Calu3 (cell line): ENCODE results near the gene APBA1. TPM values are rescaled to one million over a fixed set of nuclear protein-coding genes. Genes with fewer than 3 reads are reported as not detected.

Experiments
- BruUV-seq: library from RNA; stranded (reverse); fragments of 400-500 nt; replicated peaks from 2 replicates; lab custom pipeline; 2021; lab: Mats Ljungman, UMichigan
- CTCF ChIA-PET: fragments of 300-600 bp; sonication (Branson Sonifier 250); formaldehyde crosslinking; loops from one replicate; lab custom pipeline; 2022; ENCODE audit warnings: antibody characterized with exemption; lab: Charles Lee
- DNase-seq: peaks from one replicate; pipeline ENCODE4 v3.0.0; 2022
- H3K27ac Mint-ChIP-seq: one replicate; pipeline ENCODE4 v1.8.0; 2022; ENCODE audit warnings: mixed read lengths; ENCODE audit not compliant: unreplicated experiment
- H3K27me3 Mint-ChIP-seq: one replicate; pipeline ENCODE4 v1.8.0; 2022; ENCODE audit warnings: mixed read lengths; ENCODE audit not compliant: unreplicated experiment
- H3K36me3 Mint-ChIP-seq: one replicate; pipeline ENCODE4 v1.8.0; 2022; ENCODE audit warnings: mild to moderate bottlenecking, moderate library complexity, mixed read lengths; ENCODE audit not compliant: insufficient read depth, unreplicated experiment
- H3K4me1 Mint-ChIP-seq: one replicate; pipeline ENCODE4 v1.8.0; 2022; ENCODE audit warnings: mild to moderate bottlenecking, low read depth, mixed read lengths; ENCODE audit not compliant: unreplicated experiment
- H3K4me3 Mint-ChIP-seq: one replicate; pipeline ENCODE4 v1.8.0; 2022; ENCODE audit warnings: mild to moderate bottlenecking, low read depth, moderate library complexity, mixed read lengths; ENCODE audit not compliant: unreplicated experiment
- H3K9me3 Mint-ChIP-seq: one replicate; pipeline ENCODE4 v1.8.0; 2022; ENCODE audit warnings: low read depth, mixed read lengths; ENCODE audit not compliant: unreplicated experiment
- intact Hi-C: fragments of 100-400 bp; cut with micrococcal nuclease; formaldehyde crosslinking; loops from one replicate; pipeline ENCODE4 v1.10.0; 2022; ENCODE audit not compliant: unreplicated experiment
- total RNA-seq: library from RNA; stranded (reverse); gene quantifications from 2 replicates; pipeline ENCODE4 v1.2.3, GENCODE V29; 2022
- TF ChIP-seq, protein P1 (sequence below): fragments of 200-600 bp; IDR thresholded peaks from one replicate; pipeline ENCODE4 v1.8.0; 2022; ENCODE audit warnings: antibody characterized with exemption; ENCODE audit not compliant: unreplicated experiment

APBA1 gene
- total RNA-seq, 1 experiment from 2014 or later = 4.4 TPM

- intact Hi-C loops = no loop called here
- Mint-ChIP-seq H3K27ac (no peak overlapping the region), H3K9me3 (no peaks in the 10 kb centered on the region), H3K4me3 (no peak overlapping the region), H3K36me3 (no peaks in the 10 kb centered on the region), H3K27me3 (no peaks in the 10 kb centered on the region), H3K4me1 (no peaks in the 10 kb centered on the region)
- TF ChIP-seq, protein P1, sequence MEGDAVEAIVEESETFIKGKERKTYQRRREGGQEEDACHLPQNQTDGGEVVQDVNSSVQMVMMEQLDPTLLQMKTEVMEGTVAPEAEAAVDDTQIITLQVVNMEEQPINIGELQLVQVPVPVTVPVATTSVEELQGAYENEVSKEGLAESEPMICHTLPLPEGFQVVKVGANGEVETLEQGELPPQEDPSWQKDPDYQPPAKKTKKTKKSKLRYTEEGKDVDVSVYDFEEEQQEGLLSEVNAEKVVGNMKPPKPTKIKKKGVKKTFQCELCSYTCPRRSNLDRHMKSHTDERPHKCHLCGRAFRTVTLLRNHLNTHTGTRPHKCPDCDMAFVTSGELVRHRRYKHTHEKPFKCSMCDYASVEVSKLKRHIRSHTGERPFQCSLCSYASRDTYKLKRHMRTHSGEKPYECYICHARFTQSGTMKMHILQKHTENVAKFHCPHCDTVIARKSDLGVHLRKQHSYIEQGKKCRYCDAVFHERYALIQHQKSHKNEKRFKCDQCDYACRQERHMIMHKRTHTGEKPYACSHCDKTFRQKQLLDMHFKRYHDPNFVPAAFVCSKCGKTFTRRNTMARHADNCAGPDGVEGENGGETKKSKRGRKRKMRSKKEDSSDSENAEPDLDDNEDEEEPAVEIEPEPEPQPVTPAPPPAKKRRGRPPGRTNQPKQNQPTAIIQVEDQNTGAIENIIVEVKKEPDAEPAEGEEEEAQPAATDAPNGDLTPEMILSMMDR = no peak
- CTCF ChIA-PET = interaction anchor here (0.6 kb wide), 1 partner anchor 39 kb away, joined by 3 read pairs; no protein-coding TSS in a partner anchor
- DNase-seq = no peak
- no TSS peak for BruUV-seq
These were observed 17.9 kb upstream of the APBA1 start for GRCh38 chr9:69689991-69690538.

DNA sequence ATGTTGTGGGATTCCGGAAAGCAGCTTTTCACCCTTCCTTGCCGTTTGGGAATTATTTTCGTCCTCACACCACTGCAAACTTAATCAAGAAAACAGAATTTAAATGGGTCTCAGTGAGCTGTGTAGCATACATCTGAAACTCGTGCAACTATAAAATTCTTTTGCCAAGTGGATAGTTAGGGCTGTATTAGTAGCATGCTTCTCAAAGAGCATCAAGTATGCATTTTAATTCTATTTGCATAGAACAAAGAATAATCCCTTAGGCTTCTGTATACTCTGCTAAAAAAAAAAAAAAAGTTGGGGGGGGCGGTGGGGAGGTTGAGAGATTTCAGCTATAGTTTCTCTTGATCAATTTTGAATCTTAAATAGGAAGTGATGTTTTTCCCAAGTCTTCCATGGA lies 11.8 kb upstream of the APBA1 start:
- TF ChIP-seq, protein P1 = no peak

GRCh38 chr9:69678843-69679538 lies 6.8 kb upstream of the APBA1 start:
- Mint-ChIP-seq H3K4me3 (no peak overlapping the region), H3K27ac (no peak overlapping the region), H3K36me3 (no peaks in the 10 kb centered on the region), H3K4me1 (peaks cover 26% of the 10 kb centered on the region), H3K27me3 (no peaks in the 10 kb centered on the region), H3K9me3 (no peaks in the 10 kb centered on the region)
- DNase-seq = no peak
- TF ChIP-seq, protein P1 = no peak
- BruUV-seq = no TSS peak
- intact Hi-C loops = loop anchor here (5.0 to 10.0 kb wide), 4 partner anchors 124 to 257 kb away; no protein-coding TSS in a partner anchor
- CTCF ChIA-PET = interaction anchor here (1.0 kb wide), 1 partner anchor 27 kb away, joined by 3 read pairs; no protein-coding TSS in a partner anchor

More for the DNA sequence above, 11.8 kb upstream of the APBA1 start:
- intact Hi-C loops = no loop called here
- Mint-ChIP-seq H3K9me3 (no peaks in the 10 kb centered on the region), H3K4me3 (no peak overlapping the region), H3K27me3 (no peaks in the 10 kb centered on the region), H3K27ac (no peak overlapping the region), H3K36me3 (no peaks in the 10 kb centered on the region), H3K4me1 (peaks cover 6% of the 10 kb centered on the region)
- BruUV-seq = no TSS peak
- CTCF ChIA-PET = no interaction called here
- DNase-seq = no peak

DNA sequence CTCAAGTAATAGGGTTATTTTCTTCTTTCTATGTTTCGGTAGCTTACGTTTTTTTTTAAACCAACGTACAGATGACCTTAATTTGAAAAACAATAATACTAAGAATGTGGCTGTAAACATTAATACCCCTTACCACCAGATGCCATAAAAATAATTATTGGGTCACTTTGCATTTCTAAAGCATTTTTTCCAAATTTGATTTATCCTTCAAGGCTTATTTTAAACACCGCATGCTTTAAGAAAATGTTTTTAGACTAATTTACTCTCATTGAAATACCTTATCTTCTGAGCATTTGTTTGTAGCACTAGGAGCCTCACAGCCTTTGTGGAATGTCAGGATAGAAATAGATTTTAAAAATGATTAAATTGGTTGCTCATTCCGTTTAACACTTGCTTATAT lies 5.8 kb upstream of the APBA1 start:
- Mint-ChIP-seq H3K9me3 (no peaks in the 10 kb centered on the region), H3K27me3 (no peaks in the 10 kb centered on the region), H3K36me3 (peaks cover 5% of the 10 kb centered on the region), H3K27ac (no peak overlapping the region), H3K4me3 (no peak overlapping the region), H3K4me1 (peaks cover 28% of the 10 kb centered on the region)
- CTCF ChIA-PET = no interaction called here
- BruUV-seq = no TSS peak
- DNase-seq = no peak
- TF ChIP-seq, protein P1 = no peak
- intact Hi-C loops = loop anchor here (5.0 to 10.0 kb wide), 4 partner anchors 123 to 256 kb away; no protein-coding TSS in a partner anchor
